ENCODE data around the gene BRIP1.

- no peak for TF ChIP-seq CTCF (IDR thresholded peaks at IDR 0.05)
- no peak for TF ChIP-seq POLR2A (IDR thresholded peaks at IDR 0.05)
- no peak for TF ChIP-seq POLR2AphosphoS5 (IDR thresholded peaks at IDR 0.05)
These were observed 16.5 kb downstream of the BRIP1 start for GRCh38 chr17:61846761-61847375.

All from stomach (tissue), 4 donors.